ENCODE data around the gene ADAP1. TPM values are rescaled to one million over a fixed set of nuclear protein-coding genes. Genes with fewer than 3 reads are reported as not detected.

ADAP1 gene
- polyA plus RNA-seq, 1 experiment: 5.1 TPM

DNA sequence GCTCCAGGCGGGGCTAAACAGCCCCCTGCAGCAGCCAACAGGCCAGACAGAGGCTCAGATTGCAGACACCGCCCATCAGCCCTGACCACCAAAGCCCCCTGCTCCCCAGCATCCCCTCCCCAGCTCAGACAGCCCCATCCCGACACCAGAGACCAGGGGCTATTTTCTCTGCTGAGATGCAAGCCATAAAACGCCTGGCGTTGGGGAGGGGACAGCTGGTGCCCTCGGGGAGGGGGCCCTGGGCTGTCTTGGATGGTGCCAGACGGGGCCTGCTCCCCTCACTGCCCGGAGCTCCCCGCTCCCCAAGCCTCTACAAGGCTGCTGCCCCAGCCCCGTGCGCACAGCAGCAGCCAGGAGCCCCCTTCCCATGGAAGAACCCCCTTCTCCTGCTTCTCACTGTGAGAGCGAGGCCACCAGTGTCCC is 46.3 kb downstream of the ADAP1 start:
- TF ChIP-seq, protein P1, sequence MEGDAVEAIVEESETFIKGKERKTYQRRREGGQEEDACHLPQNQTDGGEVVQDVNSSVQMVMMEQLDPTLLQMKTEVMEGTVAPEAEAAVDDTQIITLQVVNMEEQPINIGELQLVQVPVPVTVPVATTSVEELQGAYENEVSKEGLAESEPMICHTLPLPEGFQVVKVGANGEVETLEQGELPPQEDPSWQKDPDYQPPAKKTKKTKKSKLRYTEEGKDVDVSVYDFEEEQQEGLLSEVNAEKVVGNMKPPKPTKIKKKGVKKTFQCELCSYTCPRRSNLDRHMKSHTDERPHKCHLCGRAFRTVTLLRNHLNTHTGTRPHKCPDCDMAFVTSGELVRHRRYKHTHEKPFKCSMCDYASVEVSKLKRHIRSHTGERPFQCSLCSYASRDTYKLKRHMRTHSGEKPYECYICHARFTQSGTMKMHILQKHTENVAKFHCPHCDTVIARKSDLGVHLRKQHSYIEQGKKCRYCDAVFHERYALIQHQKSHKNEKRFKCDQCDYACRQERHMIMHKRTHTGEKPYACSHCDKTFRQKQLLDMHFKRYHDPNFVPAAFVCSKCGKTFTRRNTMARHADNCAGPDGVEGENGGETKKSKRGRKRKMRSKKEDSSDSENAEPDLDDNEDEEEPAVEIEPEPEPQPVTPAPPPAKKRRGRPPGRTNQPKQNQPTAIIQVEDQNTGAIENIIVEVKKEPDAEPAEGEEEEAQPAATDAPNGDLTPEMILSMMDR (IDR thresholded peaks at IDR 0.05; ENCODE audit: insufficient read depth, low read depth, low read length): no peak
- no peak for DNase-seq (ENCODE audit: low read depth)
- ChIA-PET CTCF (interaction anchor here (0.7 to 3.0 kb wide), 8 partner anchors 8 to 275 kb away, joined by 3 to 23 read pairs (median 3); no protein-coding TSS in a partner anchor), POLR2A (no interaction called here)
- no peak overlapping the region for H3K4me3 ChIP-seq (ENCODE audit: low read depth, low read length)
- no peaks in the 10 kb centered on the region for H3K27me3 ChIP-seq (ENCODE audit: control insufficient read depth, insufficient read depth, low read length)
- no peaks in the 10 kb centered on the region for H3K36me3 ChIP-seq (ENCODE audit: control insufficient read depth, insufficient read depth, low read length)

DNA sequence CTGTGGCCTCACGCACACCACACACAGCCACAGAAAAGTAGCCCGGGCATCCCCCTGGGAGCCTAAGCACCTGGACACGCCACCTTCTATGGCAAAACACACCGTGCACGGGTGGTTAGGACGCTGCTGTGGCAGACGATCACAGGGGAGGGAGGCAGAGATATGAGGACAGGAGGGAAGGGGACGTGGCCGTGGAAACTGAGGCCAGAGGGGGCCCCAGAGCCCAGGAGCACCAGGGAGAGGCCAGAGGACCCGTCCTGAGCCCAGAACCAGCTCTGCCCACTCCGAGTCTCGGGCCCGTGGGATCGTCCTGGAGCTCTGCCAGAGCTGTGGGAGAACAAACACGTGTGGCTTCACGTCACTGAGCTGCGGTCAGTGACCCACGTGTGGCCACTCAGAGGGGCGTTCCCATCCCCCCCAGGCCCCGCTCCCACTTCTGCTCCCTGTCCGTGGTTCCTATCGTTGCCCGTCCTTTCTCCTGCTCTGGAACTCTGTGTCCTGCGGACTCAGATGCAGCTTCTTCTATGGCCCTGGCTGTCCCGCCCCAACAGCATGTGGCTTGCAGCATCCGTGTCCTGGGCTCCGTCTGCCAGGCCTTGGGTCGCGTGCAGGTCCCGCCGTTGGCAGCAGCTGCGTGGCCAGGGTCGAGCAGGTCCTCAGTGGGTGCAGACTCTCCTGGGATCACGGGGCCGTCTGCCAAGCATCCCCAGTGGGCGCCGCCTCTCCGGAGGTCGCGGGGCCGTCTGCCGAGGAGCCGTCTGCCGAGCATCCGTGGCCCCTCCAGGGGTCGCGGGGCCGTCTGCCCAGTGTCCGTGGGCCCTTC is 47.1 kb downstream of the ADAP1 start:
- H3K27me3 ChIP-seq (ENCODE audit: control insufficient read depth, insufficient read depth, low read length): no peaks in the 10 kb centered on the region
- no peak for DNase-seq (ENCODE audit: low read depth)
- no peaks in the 10 kb centered on the region for H3K36me3 ChIP-seq (ENCODE audit: control insufficient read depth, insufficient read depth, low read length)
- no peak overlapping the region for H3K4me3 ChIP-seq (ENCODE audit: low read depth, low read length)
- TF ChIP-seq, protein P1 (IDR thresholded peaks at IDR 0.05; ENCODE audit: insufficient read depth, low read depth, low read length): no peak
- CTCF ChIA-PET: interaction anchor here (0.7 to 3.0 kb wide), 8 partner anchors 7 to 276 kb away, joined by 3 to 23 read pairs (median 3); no protein-coding TSS in a partner anchor
- POLR2A ChIA-PET: no interaction called here

DNA sequence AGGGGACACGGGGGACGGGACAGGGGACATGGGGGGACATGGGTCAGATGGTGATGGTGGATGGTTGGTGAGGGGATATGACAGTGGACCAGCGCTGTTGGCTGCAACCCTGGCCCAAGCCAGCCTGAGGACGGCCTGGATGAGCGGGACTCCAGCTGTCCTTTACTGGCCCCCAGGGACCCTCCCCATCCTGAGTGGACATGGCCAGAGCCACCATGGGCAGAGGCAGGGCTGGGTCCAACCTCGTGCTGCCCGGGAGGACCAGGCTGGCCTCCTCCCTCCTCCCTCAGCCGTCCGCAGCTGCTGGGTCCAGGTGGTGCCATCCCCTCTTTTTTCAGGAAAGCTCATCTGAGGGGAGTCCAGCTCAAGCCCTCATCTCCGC is 47.7 kb downstream of the ADAP1 start:
- TF ChIP-seq, protein P1 (IDR thresholded peaks at IDR 0.05; ENCODE audit: insufficient read depth, low read depth, low read length): no peak
- Histone ChIP-seq H3K36me3 (ENCODE audit: control insufficient read depth, insufficient read depth, low read length) (no peaks in the 10 kb centered on the region), H3K4me3 (ENCODE audit: low read depth, low read length) (no peak overlapping the region), H3K27me3 (ENCODE audit: control insufficient read depth, insufficient read depth, low read length) (no peaks in the 10 kb centered on the region)
- DNase-seq (ENCODE audit: low read depth): no peak
- ChIA-PET CTCF (interaction anchor here (0.7 to 1.3 kb wide), 3 partner anchors 86 to 277 kb away, joined by 3 to 4 read pairs (median 4); no protein-coding TSS in a partner anchor), POLR2A (no interaction called here)

DNA sequence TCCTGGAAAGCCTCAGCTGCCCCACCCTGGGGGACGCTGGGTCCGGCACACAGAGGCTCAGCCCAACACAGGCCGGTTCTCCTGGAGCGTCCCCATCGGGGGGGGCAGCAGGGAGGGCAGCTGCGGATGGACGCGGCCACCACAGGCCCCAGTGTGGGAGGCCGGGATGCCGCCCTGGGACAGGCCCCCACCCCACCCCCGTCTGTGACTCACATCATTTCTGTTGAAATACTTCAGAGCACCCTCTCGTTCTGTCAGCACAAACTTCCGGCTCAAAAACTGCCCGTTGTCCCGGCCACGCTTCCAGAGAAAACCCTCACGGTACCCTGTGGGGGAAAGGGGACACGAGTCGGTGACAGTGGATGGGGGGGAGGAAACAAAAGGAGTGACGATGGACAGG is 49.6 kb downstream of the ADAP1 start:
- TF ChIP-seq, protein P1 (IDR thresholded peaks at IDR 0.05; ENCODE audit: insufficient read depth, low read depth, low read length): no peak
- Histone ChIP-seq H3K27me3 (ENCODE audit: control insufficient read depth, insufficient read depth, low read length) (no peaks in the 10 kb centered on the region), H3K4me3 (ENCODE audit: low read depth, low read length) (no peak overlapping the region), H3K36me3 (ENCODE audit: control insufficient read depth, insufficient read depth, low read length) (no peaks in the 10 kb centered on the region)
- no peak for DNase-seq (ENCODE audit: low read depth)
- ChIA-PET POLR2A (no interaction called here), CTCF (no interaction called here)

DNA sequence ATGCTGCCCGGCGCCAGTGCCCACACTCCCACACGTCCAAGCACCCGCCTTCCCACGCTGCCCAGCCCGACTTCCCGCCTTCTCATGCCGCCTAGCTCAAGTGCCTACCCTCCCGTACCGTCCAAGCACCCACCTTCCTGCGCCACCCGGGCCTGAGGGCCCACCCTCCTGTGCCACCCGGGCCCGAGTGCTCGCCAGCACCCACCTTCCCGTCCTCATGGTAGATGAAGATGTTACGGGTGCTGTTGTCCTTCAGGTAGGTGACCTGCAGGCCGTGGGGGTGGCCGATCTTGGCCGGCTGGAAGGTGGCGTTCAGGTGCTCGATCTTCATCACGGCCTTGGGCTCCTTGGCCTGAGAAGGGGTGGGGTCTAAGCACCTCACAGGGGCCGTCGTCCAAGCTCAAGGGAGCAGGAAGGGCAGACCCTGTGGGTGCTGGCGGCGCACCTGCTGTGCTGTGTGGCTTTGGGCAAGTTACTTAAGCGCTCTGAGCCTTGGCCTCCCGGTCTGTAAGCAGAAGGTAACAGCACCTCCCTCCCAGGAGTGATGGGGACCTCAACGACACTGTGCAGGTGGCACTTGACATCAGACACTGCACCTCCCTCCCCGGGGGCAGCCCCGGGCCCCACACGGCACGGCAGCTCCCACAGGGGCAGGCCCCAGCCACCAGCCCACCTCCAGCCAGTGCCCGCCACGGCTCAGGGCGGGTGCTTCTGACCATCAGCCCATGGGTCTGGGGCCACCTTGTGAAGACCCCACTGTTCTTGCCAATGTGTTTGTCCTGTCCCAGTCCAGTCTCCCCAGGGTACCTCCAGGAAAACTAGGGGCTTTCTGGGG is 50.3 kb downstream of the ADAP1 start:
- TF ChIP-seq, protein P1 (IDR thresholded peaks at IDR 0.05; ENCODE audit: insufficient read depth, low read depth, low read length): no peak
- Histone ChIP-seq H3K36me3 (ENCODE audit: control insufficient read depth, insufficient read depth, low read length) (no peaks in the 10 kb centered on the region), H3K27me3 (ENCODE audit: control insufficient read depth, insufficient read depth, low read length) (no peaks in the 10 kb centered on the region), H3K4me3 (ENCODE audit: low read depth, low read length) (no peak overlapping the region)
- CTCF ChIA-PET: no interaction called here
- POLR2A ChIA-PET: no interaction called here
- no peak for DNase-seq (ENCODE audit: low read depth)
